GM18502 (cell line): ENCODE measurements around the gene RIC8B.

Experiments
- ATAC-seq: cut with Tn5 transposase; IDR thresholded peaks from one replicate; pipeline ENCODE4 v1.9.1; 2021; ENCODE audit warnings: mild to moderate bottlenecking; ENCODE audit not compliant: unreplicated experiment, poor library complexity

The RIC8B gene

DNA sequence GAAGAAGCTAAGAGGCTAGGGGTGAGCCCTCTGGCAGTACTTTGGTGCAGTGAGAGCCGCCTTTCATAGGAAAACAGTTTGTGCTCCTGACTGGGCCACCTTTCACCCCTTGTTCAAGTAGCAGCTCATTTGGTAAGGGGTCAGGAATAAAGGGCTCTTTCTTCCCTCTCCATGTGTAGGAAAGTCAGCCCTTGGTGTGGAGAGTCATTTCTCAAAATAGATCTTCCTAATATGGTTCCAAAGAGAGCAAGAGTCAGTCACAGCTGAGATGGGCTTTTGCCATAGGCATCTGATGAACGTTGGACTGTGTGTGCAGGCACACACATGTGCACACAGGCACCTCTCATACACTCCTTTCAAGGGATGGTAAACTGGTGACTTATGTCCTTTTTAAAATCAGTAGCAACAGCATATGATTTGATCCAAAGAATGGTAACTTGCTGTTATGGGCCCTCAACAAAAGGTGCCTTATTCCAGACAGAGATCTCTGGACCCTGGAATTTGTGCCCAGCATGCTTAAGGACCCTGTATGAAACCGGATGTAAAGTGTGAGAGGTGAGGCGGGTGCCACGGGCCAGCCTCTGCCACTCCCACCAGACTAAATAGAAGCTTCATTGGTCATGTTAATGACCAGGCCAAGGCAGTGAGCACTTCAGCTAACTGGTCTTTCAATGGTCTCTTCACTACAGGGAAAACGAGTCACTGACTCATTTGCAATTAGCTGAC lies 16.7 kb upstream of the RIC8B start:
- no peak for ATAC-seq

GRCh38 chr12:106758349-106759110 lies 16.0 kb upstream of the RIC8B start:
- ATAC-seq: no peak

GRCh38 chr12:106759526-106760183 lies 14.8 kb upstream of the RIC8B start:
- ATAC-seq: peak; percentile 37

DNA sequence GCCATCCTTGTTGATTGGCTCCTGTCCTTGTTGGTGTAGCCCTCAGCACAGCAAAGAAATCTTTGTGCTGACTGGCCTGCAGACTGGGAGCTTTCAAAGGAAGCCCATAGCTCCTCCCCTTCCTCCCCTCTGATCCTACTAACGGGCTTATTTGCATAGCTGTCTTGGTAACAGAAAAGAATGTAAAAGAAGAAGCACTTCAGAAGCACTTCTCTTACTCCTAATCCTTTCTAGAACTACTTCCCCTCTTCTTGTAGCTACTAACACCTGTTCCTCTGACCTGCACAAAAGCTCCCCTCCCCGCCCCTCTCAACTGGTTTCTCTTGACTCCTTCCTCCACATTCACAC lies 14.3 kb upstream of the RIC8B start:
- peak; percentile 98 for ATAC-seq

GRCh38 chr12:106764220-106764619 lies 10.3 kb upstream of the RIC8B start:
- ATAC-seq: no peak

- no peak for ATAC-seq
These were observed 9.7 kb upstream of the RIC8B start for GRCh38 chr12:106764738-106765137.

GRCh38 chr12:106766393-106766826 lies 8.1 kb upstream of the RIC8B start:
- no peak for ATAC-seq

- ATAC-seq: no peak
These were observed 7.3 kb upstream of the RIC8B start for GRCh38 chr12:106767206-106767605.

- ATAC-seq: no peak
These were observed 6.3 kb upstream of the RIC8B start for GRCh38 chr12:106767954-106768822.

GRCh38 chr12:106769078-106769477 lies 5.4 kb upstream of the RIC8B start:
- no peak for ATAC-seq

- no peak for ATAC-seq
These were observed 4.9 kb upstream of the RIC8B start for GRCh38 chr12:106769546-106769945.

GRCh38 chr12:106771425-106771824 lies 3.1 kb upstream of the RIC8B start:
- ATAC-seq: no peak

DNA sequence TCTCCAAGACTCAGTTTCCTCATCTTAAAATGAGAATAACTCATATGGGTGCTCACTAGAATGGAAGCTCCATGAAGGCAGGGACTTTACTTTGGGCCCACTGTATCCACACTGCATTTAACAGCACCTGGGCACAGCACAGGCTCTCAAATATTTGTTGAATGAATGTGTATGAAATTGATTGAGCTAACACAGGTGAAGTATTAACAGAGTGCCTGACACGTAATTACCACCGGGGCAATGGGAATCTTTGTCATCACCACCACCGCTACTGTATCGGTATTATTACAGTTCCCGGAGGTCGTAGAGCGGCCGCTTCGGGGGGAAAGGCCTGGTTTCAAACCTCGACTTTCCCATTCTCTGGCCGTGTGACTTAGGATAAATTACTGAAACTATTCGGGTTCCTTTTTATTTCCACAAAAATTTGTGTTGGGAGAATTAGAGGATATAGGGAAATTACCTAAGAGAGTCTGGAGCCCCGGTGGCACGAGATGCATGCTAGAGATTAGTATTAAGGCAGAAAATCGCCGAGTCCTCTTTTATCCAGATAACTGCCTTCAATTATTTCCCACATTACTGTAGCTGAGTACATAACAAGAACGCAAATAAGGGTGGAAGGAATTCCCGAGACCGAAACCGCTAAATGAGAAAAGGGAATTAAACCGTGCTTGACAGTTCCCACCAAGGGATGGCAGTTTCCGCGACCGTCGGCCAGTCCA lies 1.0 kb upstream of the RIC8B start:
- ATAC-seq: peak; percentile 5

DNA sequence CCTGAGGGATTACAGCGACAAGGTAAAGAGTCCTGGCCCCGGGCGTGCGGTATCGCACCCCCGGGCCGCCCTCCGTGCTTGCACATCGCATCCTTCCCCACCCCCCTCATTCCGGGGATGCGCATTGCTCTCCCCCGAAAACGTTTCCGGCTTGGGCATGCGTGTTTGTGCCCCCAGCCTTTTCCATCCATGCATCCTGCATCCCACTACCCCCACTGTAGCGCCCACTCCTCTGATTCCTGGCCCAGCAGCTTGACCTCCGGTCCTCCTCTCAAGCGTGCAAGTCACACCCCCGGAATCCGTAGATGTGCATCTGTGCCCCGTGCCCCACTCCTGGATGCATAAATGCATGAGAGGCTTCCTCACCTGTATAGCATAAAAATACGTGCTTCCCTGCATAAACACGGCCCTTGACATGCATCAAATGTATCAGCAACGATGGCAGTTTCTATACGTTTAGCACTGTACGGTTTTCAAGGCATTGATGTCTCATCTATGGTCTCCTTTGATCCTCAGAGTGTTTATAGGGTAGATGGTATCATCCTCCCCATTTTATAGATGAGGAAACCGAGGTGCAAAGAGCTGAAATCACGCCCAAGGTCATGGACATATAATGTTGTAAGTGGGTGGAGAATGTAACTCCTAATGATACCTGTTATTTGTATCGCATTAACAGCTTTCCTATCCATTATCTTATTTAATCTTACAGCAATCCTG lies 484 bp downstream of the RIC8B start:
- ATAC-seq: peak; percentile 4

DNA sequence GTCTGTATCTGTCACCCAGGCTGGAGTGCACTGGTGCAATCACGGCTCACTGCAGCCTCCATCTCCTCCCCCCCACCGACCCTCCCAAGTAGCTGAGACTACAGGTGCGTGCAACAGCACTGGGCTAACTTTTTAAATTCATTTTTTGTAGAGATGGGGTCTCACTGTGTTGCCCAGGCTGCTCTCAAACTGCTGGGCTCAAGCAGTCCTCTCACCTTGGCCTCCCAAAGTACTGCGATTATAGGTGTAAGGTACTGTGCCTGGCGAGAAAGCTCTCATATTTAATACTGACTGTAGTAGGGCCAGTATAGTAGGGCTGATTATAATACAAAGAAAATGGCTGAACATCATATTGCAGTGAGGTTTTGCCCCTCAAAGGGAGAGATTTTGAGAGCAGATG lies 2.4 kb downstream of the RIC8B start:
- no peak for ATAC-seq

- ATAC-seq: no peak
These were observed 5.6 kb downstream of the RIC8B start for GRCh38 chr12:106780010-106780631.

DNA sequence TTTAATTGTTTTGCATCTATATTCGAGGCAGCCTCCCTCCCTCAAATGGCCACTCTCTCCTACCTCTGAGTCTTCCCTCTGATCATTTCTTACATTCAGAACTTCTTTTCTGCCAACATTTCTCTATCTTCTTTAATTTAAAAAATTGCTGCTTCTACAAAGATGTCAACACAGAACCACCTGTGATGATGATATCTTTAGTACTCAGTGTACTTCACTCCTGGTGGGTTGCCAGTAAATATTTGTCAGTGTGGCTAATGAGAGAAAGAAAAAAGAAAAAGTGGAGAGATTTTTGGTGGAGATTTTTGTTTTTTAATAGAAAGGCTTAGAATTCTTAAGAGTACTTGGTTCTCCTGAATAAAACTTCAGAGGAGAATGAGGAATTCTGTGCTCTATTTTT lies 8.1 kb downstream of the RIC8B start:
- ATAC-seq: no peak

- no peak for ATAC-seq
These were observed 9.0 kb downstream of the RIC8B start for GRCh38 chr12:106783515-106783914.

DNA sequence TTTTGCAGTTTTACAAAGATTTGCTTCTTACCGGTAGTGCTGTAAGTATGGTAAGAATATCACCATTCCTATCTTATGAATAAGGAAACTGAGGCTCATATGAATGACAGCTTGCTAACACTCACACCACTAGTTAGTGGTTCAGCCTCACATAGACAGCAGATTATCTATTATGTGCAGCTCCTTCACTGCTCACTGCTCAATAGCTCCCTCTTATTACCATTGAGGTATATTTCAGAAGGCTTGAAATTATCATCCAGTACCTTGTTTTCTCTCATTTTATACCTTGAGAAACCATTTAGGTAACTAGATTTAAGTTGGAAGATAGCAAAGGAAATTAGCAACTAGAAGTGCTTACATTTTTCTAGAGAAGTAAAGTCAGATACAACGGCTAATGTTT lies 15.5 kb downstream of the RIC8B start:
- no peak for ATAC-seq
